PC-3 (cell line): ENCODE data around the gene PCNT.

ENCODE experiments used
- CTCF ChIP-seq: fragments of 300-600 bp; sonication (generic); conservative IDR thresholded peaks from 2 replicates; pipeline ENCODE4 v1.5.1; 2017; ENCODE audit warnings: antibody characterized with exemption, low read depth, mild to moderate bottlenecking, low read length
- EZH2 ChIP-seq: fragments of 300-600 bp; sonication (generic); IDR thresholded peaks from one replicate; pipeline ENCODE4 v1.6.1; 2017; ENCODE audit warnings: antibody characterized with exemption, mild to moderate bottlenecking, low read length; ENCODE audit not compliant: unreplicated experiment

GRCh38 chr21:46323710-46324389 is at the start of gene PCNT, which contains the start of gene C21orf58:
- TF ChIP-seq CTCF (no peak), EZH2 (no peak)
